NCI-H187 (cell line): Measurements from ENCODE around the gene CMTR2.
A peak's percentile ranks its signal among the peaks of the same experiment; 100 is the strongest.
"Not testable (repeated sequence)": the region's sequence is repeated elsewhere in the genome, so short reads cannot be mapped to it uniquely, and the experiment has no call there.

ENCODE experiments used
- DNase-seq, 2 experiments: peaks; one replicate each; lab custom pipeline; 2025; lab: John Stamatoyannopoulos, UW

CMTR2 gene, protein sequence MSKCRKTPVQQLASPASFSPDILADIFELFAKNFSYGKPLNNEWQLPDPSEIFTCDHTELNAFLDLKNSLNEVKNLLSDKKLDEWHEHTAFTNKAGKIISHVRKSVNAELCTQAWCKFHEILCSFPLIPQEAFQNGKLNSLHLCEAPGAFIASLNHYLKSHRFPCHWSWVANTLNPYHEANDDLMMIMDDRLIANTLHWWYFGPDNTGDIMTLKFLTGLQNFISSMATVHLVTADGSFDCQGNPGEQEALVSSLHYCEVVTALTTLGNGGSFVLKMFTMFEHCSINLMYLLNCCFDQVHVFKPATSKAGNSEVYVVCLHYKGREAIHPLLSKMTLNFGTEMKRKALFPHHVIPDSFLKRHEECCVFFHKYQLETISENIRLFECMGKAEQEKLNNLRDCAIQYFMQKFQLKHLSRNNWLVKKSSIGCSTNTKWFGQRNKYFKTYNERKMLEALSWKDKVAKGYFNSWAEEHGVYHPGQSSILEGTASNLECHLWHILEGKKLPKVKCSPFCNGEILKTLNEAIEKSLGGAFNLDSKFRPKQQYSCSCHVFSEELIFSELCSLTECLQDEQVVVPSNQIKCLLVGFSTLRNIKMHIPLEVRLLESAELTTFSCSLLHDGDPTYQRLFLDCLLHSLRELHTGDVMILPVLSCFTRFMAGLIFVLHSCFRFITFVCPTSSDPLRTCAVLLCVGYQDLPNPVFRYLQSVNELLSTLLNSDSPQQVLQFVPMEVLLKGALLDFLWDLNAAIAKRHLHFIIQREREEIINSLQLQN

GRCh38 chr16:71288890-71289731 is at the start of gene CMTR2:
TSS of gene CMTR2 (minus strand) at chr16:71289402. CDS start at chr16:71285920, 3,482 bp downstream.
- peak; percentile 77 to 85 for DNase-seq

DNA sequence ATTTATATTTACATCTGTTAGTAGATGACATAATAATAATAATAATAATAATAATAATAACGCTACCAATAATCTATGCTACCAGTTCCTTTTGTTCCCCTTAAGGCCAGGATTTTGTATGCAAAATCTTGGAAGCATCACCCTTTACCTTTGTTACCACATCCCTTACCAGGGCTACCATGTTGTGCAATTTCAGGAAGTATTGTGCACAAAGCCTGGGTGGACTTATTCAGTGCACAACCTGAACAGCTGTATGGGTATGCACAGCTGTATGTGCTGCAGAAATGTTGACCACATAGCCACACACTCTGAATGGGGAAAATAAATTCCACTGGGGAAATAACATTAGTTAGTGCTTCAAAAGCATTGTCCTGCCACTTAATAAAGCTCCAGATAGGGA is 49.4 kb upstream of the CMTR2 start:
- no peak for DNase-seq

- no peak for DNase-seq
Measured at GRCh38 chr16:71338193-71338592, 49.0 kb upstream of the CMTR2 start.

DNA sequence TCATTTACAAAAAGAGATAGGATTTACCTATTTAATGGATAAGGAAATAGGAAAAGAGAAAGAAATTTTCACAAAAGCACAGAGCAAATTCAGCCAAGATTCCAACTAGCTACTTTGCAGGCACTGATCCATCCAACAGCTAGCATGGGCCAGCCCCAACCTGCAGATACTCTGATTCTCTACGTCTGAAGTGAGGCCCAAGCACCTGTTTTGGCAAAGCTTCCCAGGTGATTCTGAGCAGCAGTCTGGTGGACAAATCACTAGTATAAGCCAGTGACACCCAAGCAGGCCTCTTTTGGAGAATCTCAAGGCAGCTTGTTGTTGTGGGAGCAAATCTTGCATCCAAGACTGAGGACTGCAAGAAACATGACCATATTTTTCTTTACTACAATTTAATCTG is 48.4 kb upstream of the CMTR2 start:
- DNase-seq: no peak

GRCh38 chr16:71328151-71328550 is 38.9 kb upstream of the CMTR2 start:
- no peak for DNase-seq

DNA sequence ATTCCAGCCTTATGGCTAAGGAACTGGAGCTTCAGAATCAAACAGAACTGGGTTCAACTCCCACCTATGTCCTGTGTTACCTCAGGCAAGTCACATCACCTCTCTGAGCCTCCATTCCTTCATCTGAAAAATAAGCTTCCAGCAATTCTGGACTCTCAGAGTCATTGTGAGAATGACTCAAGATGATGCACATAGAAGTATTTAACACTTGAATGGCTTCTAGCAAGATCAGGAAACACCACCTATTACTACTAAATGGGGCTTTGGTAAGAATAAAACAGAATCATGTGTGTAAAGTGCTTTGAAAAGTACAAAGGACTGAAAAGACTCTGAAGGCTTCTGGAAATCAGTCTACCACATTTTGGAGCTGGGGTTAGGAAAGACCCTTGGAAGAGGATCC is 38.5 kb upstream of the CMTR2 start:
- no peak for DNase-seq

DNA sequence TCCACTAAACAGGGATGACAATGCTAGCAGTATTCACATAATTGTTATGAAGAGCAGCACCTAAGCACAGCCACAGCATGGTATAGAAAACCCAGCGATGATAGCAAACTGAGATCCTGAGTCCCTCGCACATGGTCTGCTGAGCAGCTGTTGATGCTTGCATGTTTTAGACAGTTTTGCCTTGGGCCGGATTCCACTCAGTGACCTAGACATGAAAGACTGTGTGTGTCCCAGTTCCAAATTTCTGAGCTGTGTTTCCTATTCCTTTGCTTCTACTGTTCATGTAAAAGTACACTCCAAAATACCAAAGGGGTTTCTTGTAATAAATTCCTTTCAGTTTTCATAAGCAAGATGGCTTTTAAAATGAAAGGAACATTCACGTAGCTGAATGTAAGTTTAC is 30.8 kb upstream of the CMTR2 start:
- DNase-seq: no peak

DNA sequence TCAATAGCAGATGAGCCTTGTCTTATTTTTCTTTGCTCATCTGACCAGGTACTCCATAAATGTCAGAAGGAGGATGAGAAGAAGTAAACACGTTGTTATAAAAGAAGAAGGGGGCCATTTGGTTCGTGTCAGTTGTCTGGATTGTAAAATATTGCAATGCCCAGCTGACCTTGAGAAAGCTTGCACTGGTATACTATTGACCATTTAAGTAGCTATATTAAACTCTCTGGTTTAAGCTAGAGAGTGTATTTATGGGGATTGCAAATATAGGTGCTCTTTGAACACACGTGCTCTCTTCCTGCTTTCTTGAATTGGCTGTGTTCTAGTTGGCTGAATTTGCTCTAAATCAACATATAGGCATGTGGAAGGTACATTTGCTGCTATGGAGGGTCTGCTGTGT is 26.1 kb upstream of the CMTR2 start:
- no peak for DNase-seq

DNA sequence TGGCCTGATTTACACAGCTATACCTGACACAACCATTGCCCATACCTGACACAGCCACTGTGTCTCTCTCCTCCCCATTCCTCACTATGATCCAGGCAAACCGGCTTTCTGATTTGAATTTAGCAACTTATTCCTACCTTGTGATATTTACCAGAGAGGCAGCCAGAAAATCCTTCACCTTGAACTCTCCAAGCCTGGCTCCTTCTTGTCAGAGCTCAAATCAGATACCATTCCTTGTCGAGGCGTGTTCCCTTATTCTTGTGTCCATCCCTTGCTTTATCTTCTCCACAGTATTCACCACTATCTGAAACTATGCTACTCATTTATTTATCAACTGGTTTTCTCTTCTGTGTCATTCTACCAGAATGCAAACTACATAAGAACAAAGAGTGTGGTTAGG is 24.4 kb upstream of the CMTR2 start:
- DNase-seq: not testable (repeated sequence)

- DNase-seq: no peak
Measured at GRCh38 chr16:71311553-71312158, 22.5 kb upstream of the CMTR2 start.

DNA sequence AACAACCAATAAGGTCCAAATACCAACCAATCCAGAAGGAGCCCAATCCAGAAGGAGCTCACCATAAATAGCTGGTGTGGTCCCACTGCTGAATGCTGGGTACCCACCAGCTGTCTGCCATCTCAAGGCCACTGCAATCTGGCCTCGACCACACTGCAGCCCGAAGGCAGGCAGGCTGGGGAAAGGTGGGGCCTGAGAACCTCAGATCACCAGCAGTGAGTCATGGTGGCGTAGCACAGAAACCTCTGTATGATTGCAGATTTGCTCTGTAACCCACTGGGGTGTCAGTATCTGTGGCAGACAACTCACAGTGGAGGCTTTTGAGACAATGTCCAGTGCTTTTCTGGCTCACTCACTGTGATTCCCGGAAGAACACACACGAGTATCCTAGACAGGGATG is 14.7 kb upstream of the CMTR2 start:
- no peak for DNase-seq

DNA sequence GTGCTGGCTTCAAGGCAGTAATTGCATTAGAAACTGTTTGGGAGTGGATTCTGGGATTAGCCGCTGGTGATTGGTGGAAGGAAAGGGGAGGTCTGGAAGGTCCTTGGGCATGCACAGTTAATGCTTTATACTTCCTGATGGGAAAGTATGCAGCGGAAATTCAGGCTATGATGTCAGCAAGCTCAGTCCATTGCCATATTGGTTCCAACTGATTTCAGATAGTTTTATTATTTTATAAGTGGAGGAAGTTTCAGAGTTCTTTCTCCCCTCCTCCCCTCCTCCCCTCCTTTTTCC is 8.1 kb upstream of the CMTR2 start:
- no peak for DNase-seq

DNA sequence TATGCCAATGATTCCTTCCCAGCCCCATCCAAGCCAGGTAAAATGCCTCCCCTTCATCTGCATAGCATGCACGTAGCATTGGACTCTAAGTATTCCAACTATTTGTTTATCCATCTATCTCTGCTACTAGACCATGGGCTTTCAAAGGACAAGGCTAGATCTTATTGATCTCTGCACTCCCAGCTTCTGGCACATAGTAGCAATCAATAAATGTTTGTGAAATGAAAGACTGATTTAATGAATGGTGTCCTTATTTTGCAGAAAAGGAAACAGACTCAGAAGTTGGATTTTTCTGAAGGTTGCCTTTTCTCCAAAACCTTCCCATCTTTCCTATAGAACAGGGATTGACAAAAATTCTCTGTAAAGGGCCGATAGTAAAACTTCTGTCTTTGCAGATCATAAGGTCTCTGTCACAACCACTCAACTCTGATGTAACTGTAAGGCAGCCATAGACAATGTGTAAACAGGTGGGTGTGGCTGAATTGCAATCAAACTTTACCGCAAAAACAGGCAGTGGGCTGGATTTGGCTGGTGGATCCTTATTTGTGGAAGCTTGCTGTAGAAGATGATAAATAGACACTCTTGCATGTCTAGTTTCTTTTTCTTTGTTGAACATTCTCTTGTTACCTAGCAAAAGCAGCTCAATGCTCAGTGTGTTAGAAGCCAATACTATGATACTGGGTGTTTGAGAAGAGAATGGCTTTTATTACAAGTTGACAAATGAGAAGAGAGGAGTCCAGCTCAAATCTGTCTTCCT is 7.6 kb upstream of the CMTR2 start:
- no peak for DNase-seq

GRCh38 chr16:71295950-71296349 is 6.7 kb upstream of the CMTR2 start:
- no peak for DNase-seq

GRCh38 chr16:71293919-71294318 is 4.7 kb upstream of the CMTR2 start:
- no peak for DNase-seq

DNA sequence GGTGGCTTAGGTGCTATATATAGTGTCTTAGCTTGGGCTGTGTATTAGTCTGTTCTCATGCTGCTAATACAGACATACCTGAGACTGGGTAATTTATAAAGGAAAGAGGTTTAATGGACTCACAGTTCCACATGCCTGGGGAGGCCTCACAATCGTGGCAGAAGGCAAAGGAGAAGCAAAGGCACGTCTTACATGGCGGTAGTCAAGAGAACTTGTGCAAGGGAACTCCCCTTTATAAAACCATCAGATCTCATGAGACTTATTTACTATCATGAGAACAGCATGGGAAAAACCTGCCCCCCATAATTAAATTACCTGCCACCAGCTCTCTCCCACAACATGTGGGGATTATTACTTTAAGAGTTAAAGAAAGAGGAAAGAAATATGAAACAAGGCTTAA is 2.9 kb upstream of the CMTR2 start:
- not testable (repeated sequence) for DNase-seq

DNA sequence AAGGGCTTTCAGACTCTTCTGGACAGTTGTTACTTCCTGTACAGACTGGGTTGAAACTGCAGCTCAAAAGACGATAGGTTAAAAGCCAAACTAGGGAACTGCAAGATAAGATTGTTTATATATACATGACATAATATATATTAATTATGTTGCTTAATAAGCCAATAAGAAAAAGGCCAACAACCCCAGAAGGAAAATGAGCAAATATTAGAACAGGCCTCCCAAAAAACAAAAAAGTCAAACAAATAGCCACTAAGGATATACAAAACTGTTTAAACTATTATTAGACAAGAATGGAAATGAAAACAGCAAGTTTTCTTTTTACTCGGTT is 495 bp upstream of the CMTR2 start:
- no peak for DNase-seq

DNA sequence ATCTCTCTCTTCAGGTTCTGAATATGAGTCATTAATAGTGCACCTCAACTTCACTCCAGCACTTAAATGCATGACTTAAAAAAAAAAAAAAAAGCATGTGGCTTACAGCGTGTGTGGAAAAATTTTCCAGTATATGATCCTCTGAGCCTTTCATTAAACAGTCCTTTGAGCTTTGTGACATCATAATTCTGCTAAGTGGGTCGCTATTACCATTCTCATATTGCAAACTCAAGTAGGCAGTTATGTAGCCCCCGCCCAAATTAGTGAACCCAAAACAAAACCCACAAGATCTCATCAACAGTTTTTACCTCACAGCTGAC is 672 bp downstream of the CMTR2 start:
- no peak for DNase-seq

- no peak for DNase-seq
Measured at GRCh38 chr16:71287911-71288310, 1.3 kb downstream of the CMTR2 start.

DNA sequence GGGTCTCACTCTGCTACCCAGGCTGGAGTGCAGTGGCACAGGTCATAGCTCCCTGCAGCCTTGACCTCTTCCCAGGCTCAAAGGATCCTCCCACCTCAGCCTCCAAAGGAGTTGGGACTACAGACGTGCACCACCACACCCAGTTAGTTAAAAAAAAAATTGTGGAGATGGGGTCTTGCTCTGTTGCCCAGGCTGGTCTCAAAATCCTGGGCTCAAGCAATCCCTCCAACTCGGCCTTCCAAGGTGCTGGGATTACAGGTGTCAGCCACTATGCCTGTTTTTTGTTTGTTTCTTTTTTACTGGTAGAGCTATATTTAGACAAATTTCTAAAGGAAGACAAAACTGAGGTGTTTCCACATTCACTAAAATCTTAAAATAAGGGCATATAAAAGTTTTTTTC is 1.7 kb downstream of the CMTR2 start:
- no peak for DNase-seq

DNA sequence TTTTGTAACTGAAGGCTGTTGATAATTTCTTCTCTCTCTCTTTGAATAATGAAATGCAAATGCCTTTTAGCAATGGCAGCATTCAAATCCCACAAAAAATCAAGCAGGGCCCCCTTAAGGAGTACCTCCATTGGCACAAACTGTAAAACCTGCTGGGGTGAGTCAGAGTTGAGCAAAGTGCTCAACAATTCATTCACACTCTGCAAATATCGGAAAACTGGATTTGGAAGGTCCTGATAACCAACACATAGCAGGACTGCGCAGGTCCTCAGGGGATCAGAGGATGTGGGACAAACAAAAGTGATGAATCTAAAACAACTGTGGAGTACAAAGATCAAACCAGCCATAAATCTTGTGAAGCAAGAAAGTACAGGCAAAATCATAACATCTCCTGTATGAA is 5.6 kb downstream of the CMTR2 start:
- no peak for DNase-seq

- DNase-seq: no peak
Measured at GRCh38 chr16:71282943-71283342, 6.3 kb downstream of the CMTR2 start.
